ENCODE data around the gene GALE. TPM values are rescaled to one million over a fixed set of nuclear protein-coding genes. Genes with fewer than 3 reads are reported as not detected.

Gene GALE
- total and polyA plus RNA-seq, 2 of the 13 experiments (the other 11 are each of a cell fraction or from before 2014, with no cell fraction given) = 85.2 to 88.4 TPM

- TF ChIP-seq, protein P1, sequence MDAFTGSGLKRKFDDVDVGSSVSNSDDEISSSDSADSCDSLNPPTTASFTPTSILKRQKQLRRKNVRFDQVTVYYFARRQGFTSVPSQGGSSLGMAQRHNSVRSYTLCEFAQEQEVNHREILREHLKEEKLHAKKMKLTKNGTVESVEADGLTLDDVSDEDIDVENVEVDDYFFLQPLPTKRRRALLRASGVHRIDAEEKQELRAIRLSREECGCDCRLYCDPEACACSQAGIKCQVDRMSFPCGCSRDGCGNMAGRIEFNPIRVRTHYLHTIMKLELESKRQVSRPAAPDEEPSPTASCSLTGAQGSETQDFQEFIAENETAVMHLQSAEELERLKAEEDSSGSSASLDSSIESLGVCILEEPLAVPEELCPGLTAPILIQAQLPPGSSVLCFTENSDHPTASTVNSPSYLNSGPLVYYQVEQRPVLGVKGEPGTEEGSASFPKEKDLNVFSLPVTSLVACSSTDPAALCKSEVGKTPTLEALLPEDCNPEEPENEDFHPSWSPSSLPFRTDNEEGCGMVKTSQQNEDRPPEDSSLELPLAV (CRISPR knock-in tag; conservative IDR thresholded peaks at IDR 0.05; ENCODE audit: low read depth) = no peak
- TF ChIP-seq BATF2 (CRISPR knock-in tag; IDR thresholded peaks at IDR 0.05) (no peak), ZNF746 (CRISPR knock-in tag; IDR thresholded peaks at IDR 0.05) (no peak; the same call in 1 of the 2 replicates), JARID2 (CRISPR knock-in tag; IDR thresholded peaks at IDR 0.05; ENCODE audit: insufficient replicate concordance) (peak; percentile 57), ZSCAN20 (CRISPR knock-in tag; IDR thresholded peaks at IDR 0.05; ENCODE audit: borderline replicate concordance) (peak; percentile 73; the same call in 1 of the 2 replicates), PRMT3 (CRISPR knock-in tag; IDR thresholded peaks at IDR 0.05; ENCODE audit: borderline replicate concordance, low read depth) (peak; percentile 75; the same call in 1 of the 2 replicates), NFE2 (CRISPR knock-in tag; IDR thresholded peaks at IDR 0.05) (no peak), ZNF224 (CRISPR knock-in tag; IDR thresholded peaks at IDR 0.05) (no peak), ZNF446 (CRISPR knock-in tag; IDR thresholded peaks at IDR 0.05) (peak; percentile 97; the same call in 1 of the 2 replicates), ZKSCAN8 (CRISPR knock-in tag; IDR thresholded peaks at IDR 0.05; ENCODE audit: borderline replicate concordance) (0 out of 2 replicates have a peak, but pooled peaks have one; percentile 26), ZNF674 (CRISPR knock-in tag; IDR thresholded peaks at IDR 0.05; ENCODE audit: low read depth) (0 out of 2 replicates have a peak, but pooled peaks have one; percentile 61), ZNF672 (CRISPR knock-in tag; IDR thresholded peaks at IDR 0.05) (no peak), GABPA (IDR thresholded peaks at IDR 0.05; ENCODE audit: low read depth, low read length) (peak; percentile 61), GABPA (CRISPR knock-in tag; IDR thresholded peaks at IDR 0.05; ENCODE audit: low read depth) (peak; percentile 88), FOXA3 (CRISPR knock-in tag; IDR thresholded peaks at IDR 0.05) (peak; percentile 8; the same call in 1 of the 2 replicates), ZNF879 (CRISPR knock-in tag; IDR thresholded peaks at IDR 0.05) (no peak), ZNF790 (CRISPR knock-in tag; IDR thresholded peaks at IDR 0.05; ENCODE audit: borderline replicate concordance) (peak; percentile 16; the same call in 1 of the 2 replicates), CENPX (CRISPR knock-in tag; IDR thresholded peaks at IDR 0.05) (no peak), ZNF205 (CRISPR knock-in tag; IDR thresholded peaks at IDR 0.05) (no peak), ZNF577 (CRISPR knock-in tag; IDR thresholded peaks at IDR 0.05; ENCODE audit: borderline replicate concordance, low read depth) (no peak), ZNF460 (CRISPR knock-in tag; IDR thresholded peaks at IDR 0.05; ENCODE audit: borderline replicate concordance) (no peak), SNRNP70 (IDR thresholded peaks at IDR 0.05; ENCODE audit: low read depth, low read length) (no peak), RNF2 (conservative IDR thresholded peaks at IDR 0.05; ENCODE audit: low read depth) (peak; percentile 79), ZSCAN21 (CRISPR knock-in tag; IDR thresholded peaks at IDR 0.05; ENCODE audit: borderline replicate concordance) (peak; percentile 56; the same call in 1 of the 2 replicates)
- TF ChIP-seq, protein P2, sequence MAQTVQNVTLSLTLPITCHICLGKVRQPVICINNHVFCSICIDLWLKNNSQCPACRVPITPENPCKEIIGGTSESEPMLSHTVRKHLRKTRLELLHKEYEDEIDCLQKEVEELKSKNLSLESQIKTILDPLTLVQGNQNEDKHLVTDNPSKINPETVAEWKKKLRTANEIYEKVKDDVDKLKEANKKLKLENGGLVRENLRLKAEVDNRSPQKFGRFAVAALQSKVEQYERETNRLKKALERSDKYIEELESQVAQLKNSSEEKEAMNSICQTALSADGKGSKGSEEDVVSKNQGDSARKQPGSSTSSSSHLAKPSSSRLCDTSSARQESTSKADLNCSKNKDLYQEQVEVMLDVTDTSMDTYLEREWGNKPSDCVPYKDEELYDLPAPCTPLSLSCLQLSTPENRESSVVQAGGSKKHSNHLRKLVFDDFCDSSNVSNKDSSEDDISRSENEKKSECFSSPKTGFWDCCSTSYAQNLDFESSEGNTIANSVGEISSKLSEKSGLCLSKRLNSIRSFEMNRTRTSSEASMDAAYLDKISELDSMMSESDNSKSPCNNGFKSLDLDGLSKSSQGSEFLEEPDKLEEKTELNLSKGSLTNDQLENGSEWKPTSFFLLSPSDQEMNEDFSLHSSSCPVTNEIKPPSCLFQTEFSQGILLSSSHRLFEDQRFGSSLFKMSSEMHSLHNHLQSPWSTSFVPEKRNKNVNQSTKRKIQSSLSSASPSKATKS (CRISPR knock-in tag; IDR thresholded peaks at IDR 0.05) = 0 out of 2 replicates have a peak, but pooled peaks have one; percentile 49
- TF ChIP-seq, protein P3, sequence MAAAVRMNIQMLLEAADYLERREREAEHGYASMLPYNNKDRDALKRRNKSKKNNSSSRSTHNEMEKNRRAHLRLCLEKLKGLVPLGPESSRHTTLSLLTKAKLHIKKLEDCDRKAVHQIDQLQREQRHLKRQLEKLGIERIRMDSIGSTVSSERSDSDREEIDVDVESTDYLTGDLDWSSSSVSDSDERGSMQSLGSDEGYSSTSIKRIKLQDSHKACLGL (CRISPR knock-in tag; IDR thresholded peaks at IDR 0.05) = peak; percentile 69
Measured at GRCh38 chr1:23777979-23778814, 22.4 kb downstream of the GALE start, which contains the start of gene PITHD1 (continued).
